Measurements from ENCODE around the gene ESYT1. TPM values are rescaled to one million over a fixed set of nuclear protein-coding genes. Genes with fewer than 3 reads are reported as not detected.

Gene ESYT1
- total RNA-seq, 1 experiment from 2014 or later: 111 TPM

DNA sequence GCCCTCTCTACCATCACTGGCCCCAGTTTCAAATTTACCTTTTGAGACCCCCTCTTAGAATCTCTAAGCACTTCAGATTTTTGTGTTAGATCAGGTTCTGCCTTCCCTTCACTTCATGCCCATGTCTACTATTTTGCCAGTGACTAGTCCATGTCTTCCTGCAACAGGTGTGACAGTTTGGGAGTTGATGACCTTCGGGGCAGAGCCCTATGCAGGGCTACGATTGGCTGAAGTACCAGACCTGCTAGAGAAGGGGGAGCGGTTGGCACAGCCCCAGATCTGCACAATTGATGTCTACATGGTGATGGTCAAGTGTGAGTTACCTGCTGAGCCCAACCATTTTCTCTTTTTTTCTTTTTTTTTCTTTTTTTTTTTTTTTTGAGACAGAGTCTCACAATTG is 29.5 kb upstream of the ESYT1 start:
- H3K27ac Mint-ChIP-seq: no peak overlapping the region
- Histone ChIP-seq H3K18ac (ENCODE audit: insufficient read length, low read depth, low read length) (no peak overlapping the region), H3K56ac (ENCODE audit: insufficient read length, low read depth, low read length) (no peak overlapping the region), H3K27ac (ENCODE audit: insufficient read length, low read depth, low read length) (no peak overlapping the region), H3K4me2 (ENCODE audit: insufficient read depth, insufficient read length, low read length) (no peak overlapping the region), H3K4ac (ENCODE audit: low read depth, low read length) (no peak overlapping the region), H4K8ac (replicated peaks; ENCODE audit: insufficient read length, low read depth, low read length) (no peak overlapping the region), H2BK120ac (ENCODE audit: low read depth, low read length, poor library complexity, severe bottlenecking) (no peak overlapping the region), H3K4me1 (ENCODE audit: insufficient read depth, low read length) (no peaks in the 10 kb centered on the region), H2BK12ac (ENCODE audit: insufficient read length, low read depth, low read length) (no peak overlapping the region), H3K14ac (ENCODE audit: insufficient read depth, low read length) (no peak overlapping the region), H3K23ac (ENCODE audit: insufficient read length, low read depth, low read length) (no peak overlapping the region), H3K79me2 (ENCODE audit: insufficient read depth, low read length) (no peaks in the 10 kb centered on the region), H4K20me1 (ENCODE audit: control insufficient read depth, insufficient read depth, insufficient read length) (no peaks in the 10 kb centered on the region), H2AK5ac (ENCODE audit: insufficient read length, low read length) (no peak overlapping the region), H2BK5ac (ENCODE audit: insufficient read length, low read length) (no peak overlapping the region), H4K91ac (ENCODE audit: insufficient read length, low read depth, low read length) (no peak overlapping the region), H3K9me3 (ENCODE audit: control insufficient read depth, low read depth, low read length) (no peaks in the 10 kb centered on the region), H3K27me3 (ENCODE audit: insufficient read depth, low read length) (no peaks in the 10 kb centered on the region), H3K9ac (ENCODE audit: extremely low read depth, insufficient read length, low read length) (no peak overlapping the region), H2AFZ (ENCODE audit: low read length) (no peak overlapping the region), H3T11ph (ENCODE audit: low read length) (no peak overlapping the region), H4K5ac (ENCODE audit: insufficient read length, low read depth, low read length) (no peak overlapping the region), H2BK15ac (ENCODE audit: low read depth, low read length) (no peak overlapping the region), H3K79me1 (ENCODE audit: insufficient read depth, low read depth, low read length, poor library complexity, severe bottlenecking) (no peaks in the 10 kb centered on the region), H2BK20ac (ENCODE audit: low read depth, low read length, poor library complexity, severe bottlenecking) (no peak overlapping the region), H3K23me2 (ENCODE audit: insufficient read length, low read depth, low read length, poor library complexity, severe bottlenecking) (no peaks in the 10 kb centered on the region)
- WGBS (ENCODE audit: extremely low coverage, insufficient read length, low lambda C conversion rate): no CpG with 5 or more reads among the region's 3 CpGs
- H3K9me3 Mint-ChIP-seq: no peaks in the 10 kb centered on the region
- DNase-seq: no peak
- H3K4me3 Mint-ChIP-seq: no peak overlapping the region
- TF ChIP-seq, protein P1, sequence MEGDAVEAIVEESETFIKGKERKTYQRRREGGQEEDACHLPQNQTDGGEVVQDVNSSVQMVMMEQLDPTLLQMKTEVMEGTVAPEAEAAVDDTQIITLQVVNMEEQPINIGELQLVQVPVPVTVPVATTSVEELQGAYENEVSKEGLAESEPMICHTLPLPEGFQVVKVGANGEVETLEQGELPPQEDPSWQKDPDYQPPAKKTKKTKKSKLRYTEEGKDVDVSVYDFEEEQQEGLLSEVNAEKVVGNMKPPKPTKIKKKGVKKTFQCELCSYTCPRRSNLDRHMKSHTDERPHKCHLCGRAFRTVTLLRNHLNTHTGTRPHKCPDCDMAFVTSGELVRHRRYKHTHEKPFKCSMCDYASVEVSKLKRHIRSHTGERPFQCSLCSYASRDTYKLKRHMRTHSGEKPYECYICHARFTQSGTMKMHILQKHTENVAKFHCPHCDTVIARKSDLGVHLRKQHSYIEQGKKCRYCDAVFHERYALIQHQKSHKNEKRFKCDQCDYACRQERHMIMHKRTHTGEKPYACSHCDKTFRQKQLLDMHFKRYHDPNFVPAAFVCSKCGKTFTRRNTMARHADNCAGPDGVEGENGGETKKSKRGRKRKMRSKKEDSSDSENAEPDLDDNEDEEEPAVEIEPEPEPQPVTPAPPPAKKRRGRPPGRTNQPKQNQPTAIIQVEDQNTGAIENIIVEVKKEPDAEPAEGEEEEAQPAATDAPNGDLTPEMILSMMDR (conservative IDR thresholded peaks at IDR 0.05): no peak
- no peaks in the 10 kb centered on the region; the same call in 1 of the 2 replicates for H3K27me3 Mint-ChIP-seq (ENCODE audit: low read depth)
- H3K36me3 Mint-ChIP-seq (ENCODE audit: insufficient read depth in 1 of 3, low read depth in 3 of 3): peaks cover 42 to 84% (median 81%) of the 10 kb centered on the region in 3 experiments
- H3K4me1 Mint-ChIP-seq: peaks cover 6 to 9% of the 10 kb centered on the region in 2 experiments
